HG03520 (cell line): Measurements from ENCODE around the gene TCIRG1.
"Not testable (repeated sequence)": the region's sequence is repeated elsewhere in the genome, so short reads cannot be mapped to it uniquely, and the experiment has no call there.

ENCODE experiments used
- ATAC-seq: cut with Tn5 transposase; IDR thresholded peaks from one replicate; pipeline ENCODE4 v1.9.1; 2021; ENCODE audit warnings: mild to moderate bottlenecking, moderate library complexity; ENCODE audit not compliant: unreplicated experiment

TCIRG1 gene

GRCh38 chr11:68077617-68078582 is 39.1 kb downstream of the TCIRG1 start:
- no peak for ATAC-seq

GRCh38 chr11:68080860-68081259 is 42.0 kb downstream of the TCIRG1 start:
- no peak for ATAC-seq

GRCh38 chr11:68081691-68082090 is 42.9 kb downstream of the TCIRG1 start:
- ATAC-seq: no peak

GRCh38 chr11:68082481-68082880 is 43.7 kb downstream of the TCIRG1 start:
- ATAC-seq: no peak

- no peak for ATAC-seq
These were observed 44.7 kb downstream of the TCIRG1 start for GRCh38 chr11:68083517-68083916.

- ATAC-seq: no peak
These were observed 50.9 kb downstream of the TCIRG1 start for GRCh38 chr11:68089679-68090078.

- ATAC-seq: no peak
These were observed 51.5 kb downstream of the TCIRG1 start for GRCh38 chr11:68090287-68090686.

GRCh38 chr11:68090706-68091105 is 51.9 kb downstream of the TCIRG1 start:
- ATAC-seq: no peak

- ATAC-seq: no peak
These were observed 53.6 kb downstream of the TCIRG1 start for GRCh38 chr11:68092411-68092810.

GRCh38 chr11:68092946-68093345 is 54.1 kb downstream of the TCIRG1 start:
- not testable (repeated sequence) for ATAC-seq

GRCh38 chr11:68093565-68093964 is 54.7 kb downstream of the TCIRG1 start:
- ATAC-seq: no peak

- no peak for ATAC-seq
These were observed 58.1 kb downstream of the TCIRG1 start for GRCh38 chr11:68096962-68097361.

GRCh38 chr11:68099057-68099456 is 60.2 kb downstream of the TCIRG1 start:
- no peak for ATAC-seq

- no peak for ATAC-seq
These were observed 60.9 kb downstream of the TCIRG1 start for GRCh38 chr11:68099474-68100405.
